GM19455 (cell line): ENCODE measurements around the gene SCUBE1.

Experiments
- ATAC-seq: cut with Tn5 transposase; IDR thresholded peaks from one replicate; pipeline ENCODE4 v1.9.1; 2021; ENCODE audit not compliant: unreplicated experiment

SCUBE1 gene

DNA sequence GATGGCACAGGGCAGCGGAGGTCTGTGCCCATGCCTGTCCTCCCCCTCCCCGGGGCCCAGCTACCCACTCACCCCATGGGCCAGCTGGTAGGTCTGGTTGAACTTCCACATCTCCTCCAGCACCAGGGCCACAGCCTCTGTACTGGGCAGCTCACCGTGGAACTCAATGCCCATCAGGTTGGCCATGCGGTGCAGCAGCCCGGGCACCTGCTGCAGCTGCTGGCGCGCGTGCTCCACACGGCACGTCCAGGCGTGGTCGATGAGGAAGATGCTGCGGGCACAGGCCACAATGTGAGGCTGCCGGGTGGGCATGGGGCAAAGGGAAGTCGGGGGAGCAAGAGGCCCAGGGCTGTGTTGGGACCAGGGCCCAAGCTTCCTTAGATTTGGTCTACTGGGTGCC lies 162.5 kb downstream of the SCUBE1 start:
- no peak for ATAC-seq

DNA sequence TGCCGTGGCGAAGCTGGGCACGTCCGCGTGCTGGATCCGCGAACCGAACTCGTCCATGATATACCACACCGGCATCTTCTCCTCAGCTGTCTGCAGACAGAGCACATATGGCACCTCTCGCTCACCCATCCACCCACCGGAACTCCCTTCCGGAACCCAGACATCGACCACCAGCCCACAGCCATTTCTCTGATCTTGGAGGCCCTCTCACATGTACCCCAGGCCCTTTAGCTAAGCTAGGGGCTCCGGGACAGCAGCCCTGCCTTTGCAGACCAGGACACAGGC lies 163.3 kb downstream of the SCUBE1 start:
- no peak for ATAC-seq

DNA sequence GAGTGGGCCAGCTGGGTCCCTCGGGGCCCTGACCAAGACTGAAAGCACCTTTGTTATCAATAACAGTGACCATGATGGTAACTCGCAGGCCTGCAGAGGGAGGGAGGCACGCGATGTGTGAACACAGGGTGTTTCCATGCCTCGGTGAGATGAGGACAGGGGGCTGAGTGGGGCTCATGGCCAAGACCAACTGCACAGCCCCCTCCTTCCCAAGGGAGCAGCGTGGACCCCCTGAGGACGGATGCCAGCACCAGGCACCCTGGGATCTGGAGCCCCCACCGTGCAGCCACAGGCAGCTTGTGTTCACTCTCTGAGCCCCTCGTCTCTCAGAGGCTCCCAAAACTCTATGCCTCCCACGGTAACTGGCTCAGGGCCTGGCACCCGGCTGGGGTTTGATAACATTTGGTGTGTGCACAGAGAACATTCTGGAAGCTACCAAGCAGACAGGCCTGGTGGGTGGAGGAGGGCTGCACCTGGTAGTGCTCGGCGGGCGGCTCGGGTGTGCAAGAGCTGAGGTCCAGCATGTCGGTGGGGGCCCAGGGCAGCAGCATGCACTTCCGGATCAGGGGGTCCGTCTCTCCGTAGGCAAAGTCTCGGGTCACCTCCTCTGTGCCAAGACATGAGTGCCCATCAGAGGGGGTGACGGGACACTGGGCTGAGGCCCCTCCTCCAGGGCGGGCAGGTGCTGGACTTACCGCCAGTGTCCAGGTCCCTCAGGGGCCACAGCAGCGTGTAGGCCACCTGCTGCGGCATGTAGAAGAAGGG lies 163.8 kb downstream of the SCUBE1 start:
- ATAC-seq = no peak

DNA sequence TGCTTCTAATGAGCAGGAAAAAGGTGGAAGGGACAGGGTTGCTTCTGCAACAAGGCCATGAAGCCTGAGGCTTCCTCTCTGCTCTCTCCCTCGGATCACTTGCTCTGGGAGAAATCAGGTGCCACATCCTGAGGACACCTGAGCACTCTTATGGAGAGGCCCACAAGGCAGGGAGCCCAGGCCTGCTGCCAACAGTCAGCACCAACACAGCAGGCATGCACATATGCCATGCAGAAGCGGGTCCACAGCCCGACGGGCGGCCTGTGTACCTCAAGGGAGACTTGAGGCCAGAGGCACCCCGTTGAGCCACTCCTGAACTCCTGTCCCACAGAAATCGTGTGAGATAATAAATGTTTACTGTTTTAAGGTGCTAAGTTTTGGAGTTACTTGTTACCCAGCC lies 165.7 kb downstream of the SCUBE1 start:
- ATAC-seq = no peak

DNA sequence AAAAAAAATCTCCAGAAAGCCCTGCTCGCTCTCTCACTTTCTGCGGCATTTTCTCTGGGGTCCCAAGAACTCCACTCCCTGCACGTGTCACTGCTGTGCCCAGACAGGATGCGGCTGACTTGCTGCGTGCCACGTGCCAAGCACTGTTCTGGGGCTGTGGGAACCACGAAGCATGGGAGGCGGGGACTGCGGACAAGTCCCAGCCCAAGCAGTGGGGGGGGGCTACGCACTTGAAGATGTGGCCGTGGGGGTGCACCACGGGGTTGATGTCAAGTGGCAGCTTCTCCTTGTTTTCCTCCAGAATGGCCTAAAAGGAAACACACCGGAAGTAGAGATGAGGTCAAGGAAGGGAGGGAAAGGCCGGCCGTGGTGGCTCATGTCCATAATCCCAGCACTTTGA lies 167.1 kb downstream of the SCUBE1 start:
- ATAC-seq = no peak

DNA sequence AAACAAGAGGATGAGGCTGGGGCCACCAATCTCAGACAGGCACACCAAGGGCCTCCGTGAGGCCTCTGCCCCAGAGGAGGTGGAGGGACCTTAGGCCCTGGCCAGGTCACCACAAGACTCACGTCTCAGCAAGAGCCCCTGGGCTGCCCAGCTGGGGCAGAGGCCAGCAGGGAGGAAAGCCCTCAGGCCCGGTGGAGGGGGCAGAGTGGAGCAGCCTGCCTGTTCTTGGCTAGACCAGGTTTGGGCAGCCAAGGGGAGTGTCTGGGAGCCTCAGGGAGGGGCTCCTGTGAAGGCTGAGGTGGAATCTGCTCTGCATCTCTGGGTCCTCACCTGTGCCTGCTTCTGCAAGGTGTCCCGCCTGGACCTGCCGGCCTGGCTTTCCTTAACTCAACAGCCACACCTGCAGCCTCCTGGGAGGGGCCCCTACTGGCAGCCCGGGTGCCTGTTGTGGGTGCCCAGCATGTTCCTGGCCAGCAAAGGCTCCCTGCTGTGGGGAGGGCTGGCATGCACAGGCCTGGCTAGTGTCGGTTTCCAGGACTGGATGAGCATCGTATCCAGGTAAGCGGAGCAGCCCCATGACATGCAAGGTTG lies 168.1 kb downstream of the SCUBE1 start:
- ATAC-seq = no peak

DNA sequence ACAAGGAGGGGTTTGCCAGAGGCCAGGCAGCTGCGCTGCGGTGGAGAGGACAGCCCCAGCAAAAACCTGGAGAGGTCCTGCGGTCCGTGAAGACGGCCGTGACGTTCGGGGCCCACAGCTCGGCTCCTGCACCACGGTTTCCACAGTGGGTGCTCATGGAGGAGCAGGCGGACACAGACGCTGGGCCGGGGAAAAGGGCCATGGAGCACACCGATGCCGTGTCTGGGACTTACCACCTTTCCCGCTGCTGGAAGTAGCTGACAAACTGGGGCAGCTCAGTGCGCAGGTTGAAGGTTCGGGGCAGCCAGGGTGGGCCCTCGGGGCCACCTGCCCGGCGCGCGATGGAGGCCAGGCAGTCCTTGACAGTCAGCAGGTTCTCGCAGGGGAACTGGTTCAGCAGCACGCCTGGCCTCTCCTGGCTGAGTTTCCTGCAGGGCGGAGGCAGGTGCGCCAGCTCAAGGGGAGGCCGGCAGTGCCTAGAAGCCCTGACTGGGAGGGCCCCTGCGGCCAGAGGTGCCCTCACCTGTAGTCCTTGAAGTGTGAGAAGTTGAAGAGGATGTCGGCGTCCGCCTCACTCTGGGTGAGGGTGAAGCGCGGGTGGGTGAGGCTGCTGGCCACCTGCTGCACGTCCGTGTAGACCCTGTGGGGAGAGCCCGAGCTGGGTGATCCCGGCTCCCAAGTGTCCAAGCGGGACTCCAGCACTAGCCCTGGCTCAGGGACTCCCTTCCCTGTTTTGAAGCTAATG lies 169.0 kb downstream of the SCUBE1 start:
- ATAC-seq = no peak

DNA sequence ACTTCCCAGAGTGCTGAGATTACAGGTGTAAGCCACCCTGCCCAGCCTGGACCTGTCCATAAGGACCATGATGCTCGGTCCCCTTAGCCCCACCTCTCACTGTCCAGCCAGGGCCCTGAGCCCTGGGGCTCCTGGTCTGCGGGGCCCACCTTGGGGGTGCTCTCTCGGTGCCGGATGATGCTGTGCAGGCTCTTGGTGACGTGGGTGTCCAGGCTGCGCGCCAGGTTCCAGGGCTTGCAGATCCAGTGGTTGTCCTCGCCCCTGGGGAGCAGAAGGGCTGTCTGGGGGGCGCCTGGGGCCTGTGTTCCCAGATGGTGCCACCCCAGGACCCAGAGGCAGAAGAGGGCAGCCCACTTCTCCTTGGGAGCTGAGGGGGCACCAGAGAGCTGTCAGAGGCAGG lies 169.6 kb downstream of the SCUBE1 start:
- no peak for ATAC-seq

DNA sequence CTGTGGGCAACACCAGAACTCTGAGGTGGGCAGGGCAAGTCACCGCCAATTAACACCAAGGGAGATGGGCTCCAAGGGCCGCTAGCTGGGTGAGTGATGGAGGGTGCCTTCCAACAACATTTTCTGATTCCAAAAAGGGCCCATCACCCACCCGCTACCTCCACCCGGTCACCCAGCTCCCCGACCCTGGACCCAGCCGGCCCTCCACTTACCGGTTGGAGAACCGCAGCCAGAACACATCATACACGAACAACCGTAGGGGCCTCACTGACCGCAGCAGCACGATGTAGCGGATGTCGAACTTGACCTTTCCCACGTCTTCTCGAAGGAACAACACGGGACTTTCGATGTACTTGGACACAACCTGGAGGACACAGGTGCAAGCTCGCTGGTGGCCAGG lies 171.0 kb downstream of the SCUBE1 start:
- no peak for ATAC-seq

DNA sequence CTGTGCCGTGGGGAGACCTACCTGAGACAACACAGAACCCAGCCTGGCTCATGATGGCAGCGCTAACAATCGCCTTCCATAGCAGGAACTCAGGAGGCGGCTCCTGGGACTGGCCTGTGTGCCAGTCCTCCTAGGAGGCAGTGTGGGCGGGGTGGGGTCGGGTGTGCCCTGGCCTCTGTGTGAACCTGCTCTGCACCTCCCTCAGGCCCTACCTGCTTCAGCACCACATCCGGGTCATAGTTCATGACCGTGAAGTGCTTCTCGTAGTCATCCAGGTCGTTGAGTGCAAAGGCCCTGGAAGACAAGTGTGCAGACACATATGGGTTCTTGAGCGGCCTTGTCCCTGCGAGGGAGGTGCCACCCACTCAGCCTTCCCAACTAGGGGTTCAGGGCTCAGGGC lies 171.6 kb downstream of the SCUBE1 start:
- ATAC-seq = no peak

DNA sequence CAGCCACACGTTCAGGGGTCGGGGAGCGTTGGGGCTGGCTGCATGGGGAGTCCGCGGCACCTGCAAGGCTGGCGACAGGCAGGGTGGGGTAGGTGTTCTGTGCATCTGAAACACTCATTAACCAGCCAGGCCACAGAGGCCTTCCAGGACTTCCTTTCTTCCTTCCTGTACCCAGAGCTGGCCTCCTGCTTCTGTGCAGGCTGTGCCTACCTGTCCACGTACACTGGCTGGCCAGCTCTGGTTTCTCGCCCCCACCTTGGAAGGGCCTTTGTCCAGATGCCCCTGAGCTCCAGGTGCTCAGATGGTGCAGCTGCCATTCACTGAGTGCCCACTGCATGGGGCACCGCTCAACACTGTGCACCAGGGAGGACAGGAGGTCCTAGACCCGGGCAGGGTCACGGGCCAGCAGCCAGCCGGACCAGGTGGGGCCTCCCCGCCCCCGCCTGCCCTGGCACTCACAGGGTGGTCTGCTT lies 172.1 kb downstream of the SCUBE1 start:
- no peak for ATAC-seq

DNA sequence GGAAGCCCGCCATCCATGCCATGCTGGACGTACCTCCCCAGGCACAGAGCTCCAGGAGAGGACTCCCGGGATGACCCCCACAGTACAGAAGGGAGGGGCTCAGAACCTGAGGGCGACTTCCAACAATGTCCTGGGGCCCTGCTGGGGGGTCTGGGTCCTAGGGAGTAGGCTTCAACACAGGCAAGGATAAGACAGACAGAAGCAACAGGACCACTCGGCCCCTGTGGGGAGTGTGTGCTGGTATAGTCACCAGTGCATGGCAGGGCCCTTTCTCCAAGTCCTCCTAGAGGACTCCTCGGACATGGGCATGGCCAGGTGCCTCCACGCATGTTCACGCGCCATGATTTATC lies 173.1 kb downstream of the SCUBE1 start:
- no peak for ATAC-seq

DNA sequence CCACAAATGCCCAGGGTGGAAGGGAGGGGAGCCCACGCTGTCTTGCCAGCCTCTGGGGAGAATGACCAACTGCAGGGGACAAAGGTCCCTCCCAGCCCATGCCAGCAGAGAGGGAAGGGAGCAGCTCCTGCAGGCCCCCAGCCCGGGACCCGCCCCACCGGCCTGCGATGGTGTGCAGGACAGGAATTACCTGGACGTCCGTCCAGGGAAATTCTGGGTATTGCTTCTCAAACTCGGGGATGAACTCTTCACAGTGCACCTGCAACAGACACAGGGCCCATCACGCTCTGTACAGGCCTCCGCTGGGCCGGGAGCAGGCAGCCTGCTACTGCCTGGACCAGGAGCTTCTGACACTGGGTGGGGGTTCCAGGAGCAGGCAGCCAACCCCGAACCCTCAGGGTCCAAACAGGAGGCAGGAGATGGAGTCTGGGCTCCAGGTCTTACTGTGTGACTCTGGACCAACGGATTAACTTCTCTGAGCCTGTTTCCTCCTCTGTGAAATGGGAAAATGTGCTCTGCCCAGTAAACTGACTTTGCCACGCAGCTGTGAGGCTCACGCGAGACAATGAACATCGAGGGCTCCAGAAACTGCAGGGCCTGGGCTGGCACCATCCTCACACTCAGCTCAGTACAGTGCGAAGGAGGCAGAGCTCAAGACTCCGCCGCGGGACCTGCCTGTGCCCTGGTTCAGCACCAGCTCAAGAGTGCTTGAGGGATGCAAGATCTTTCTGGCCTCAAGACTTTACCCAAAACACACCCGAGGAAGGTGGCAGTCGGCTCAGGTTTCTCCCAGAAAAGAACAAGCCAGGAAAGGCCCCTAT lies 173.7 kb downstream of the SCUBE1 start:
- ATAC-seq = no peak

DNA sequence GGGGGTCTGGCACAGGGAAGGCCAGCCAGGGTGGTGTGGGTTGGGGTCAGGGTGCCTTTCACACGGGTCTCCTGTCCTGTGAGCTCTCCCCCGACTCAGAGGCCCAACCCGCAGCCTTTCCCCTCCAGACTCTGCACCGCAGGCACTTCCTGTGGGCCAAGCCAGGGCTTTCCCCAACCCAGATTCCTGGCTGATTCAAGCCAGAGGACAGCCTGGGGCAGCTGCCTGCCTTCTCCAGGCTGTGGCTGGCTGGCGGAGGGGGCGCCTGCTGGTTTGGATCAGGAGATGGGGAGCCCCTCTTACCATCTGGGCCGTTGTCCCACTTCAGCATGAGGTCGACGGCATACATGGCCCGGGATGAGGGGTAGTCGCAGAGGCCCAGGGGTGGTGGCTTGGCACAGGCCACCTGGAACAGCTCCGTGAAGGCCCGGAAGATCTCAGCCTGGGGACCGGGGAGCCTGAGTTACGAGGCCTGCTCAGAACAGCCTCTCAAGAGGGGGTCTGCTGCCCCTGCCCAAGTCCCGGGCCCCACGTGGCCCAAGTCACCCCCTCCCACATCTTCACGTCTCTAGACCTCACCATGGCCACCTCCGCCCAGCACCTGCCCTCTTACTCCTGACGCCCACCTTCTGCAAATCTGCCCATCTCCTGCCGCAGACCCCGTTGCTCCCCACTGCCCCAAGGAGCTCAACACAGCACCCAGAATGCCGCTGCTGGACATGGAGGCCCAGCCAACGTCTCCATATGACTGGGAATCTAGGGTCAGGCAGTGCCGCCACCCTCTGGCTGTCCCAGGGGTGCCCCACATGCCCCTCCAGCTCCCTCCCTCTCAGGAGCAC lies 174.5 kb downstream of the SCUBE1 start:
- no peak for ATAC-seq

DNA sequence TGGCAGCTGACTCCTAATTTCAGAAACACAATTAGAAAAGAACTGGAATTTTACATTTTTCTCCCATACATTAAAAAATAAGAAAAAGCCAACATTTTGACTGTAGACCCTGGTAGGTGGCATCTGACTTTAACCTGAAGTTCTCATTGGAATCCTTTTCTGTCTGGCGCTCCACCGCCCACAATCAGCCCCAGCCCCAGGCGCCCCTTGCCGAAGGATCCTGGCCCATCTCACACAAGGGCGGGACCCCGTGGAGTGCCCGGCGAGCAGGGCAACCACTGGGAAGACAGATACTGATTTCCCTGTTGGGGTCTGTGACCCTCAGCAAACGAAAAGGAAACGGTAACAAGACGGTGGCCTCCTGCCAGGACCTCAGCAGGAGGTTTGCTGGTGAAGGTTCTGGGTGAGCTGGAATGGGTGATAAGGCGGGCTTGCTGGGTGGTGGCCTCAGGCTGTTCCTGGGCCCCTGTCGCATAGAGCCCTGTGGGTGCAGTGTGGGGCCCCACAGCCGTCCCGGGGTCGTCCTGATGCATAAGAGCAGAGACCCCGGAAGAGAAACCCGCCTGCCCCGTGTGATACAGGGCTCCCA lies 176.1 kb downstream of the SCUBE1 start:
- no peak for ATAC-seq

DNA sequence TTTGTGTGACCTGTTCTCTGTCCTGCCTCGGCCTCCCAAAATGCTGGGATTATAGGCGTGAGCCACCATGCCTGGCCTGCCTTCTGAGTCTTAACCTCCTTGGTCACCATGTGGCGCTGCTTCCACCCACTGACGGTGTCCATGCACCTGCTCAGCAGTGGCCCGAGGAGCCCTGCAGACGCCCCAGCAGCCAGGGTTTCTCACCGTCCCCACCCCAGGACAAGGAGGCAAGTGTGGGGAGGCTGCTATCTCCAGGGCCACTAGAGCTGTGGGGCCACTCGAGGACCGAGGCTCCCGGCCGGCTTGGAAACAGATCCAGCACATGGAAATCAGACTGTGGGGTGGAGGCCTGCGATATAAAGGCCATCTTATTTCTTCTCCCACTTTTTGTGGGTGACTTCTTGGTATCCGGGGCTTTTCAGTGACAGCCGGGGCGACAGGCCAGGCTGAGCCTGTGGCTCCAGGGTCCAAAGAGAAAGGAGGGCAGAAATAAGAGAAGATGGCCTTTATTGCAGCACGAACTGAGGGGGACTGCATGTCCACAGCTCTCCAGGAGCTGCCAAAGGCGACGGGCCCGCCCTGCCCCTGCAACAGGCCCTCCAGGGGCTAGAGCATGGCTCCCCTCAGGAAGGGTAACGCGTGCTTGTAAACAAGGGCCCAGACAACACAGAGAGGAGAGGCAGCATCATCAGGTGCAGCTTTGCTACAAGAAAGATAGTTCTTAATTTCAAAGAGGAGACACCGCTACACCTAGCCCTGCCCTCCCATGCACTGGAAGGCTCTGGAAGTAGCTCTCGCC lies 176.8 kb downstream of the SCUBE1 start:
- ATAC-seq = no peak

DNA sequence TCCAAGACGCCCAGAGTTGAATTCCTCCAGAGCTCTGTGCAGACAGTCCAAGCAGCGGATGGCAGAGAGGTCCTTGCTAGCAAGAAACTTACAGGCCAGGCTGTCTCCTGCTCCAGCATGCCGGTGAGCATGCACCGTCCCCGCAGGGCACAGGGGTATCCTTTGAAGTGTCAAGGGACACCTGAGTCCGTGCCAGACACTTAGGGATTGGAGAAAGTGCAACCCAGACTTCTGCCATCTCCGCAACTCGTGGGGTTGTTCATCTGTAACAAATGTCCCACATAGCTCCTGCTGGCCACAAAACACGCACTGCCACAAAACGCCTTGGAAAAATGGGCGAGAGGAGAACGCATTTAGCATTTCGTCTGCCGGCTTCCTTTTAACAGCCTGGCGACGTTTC lies 178.5 kb downstream of the SCUBE1 start:
- no peak for ATAC-seq

DNA sequence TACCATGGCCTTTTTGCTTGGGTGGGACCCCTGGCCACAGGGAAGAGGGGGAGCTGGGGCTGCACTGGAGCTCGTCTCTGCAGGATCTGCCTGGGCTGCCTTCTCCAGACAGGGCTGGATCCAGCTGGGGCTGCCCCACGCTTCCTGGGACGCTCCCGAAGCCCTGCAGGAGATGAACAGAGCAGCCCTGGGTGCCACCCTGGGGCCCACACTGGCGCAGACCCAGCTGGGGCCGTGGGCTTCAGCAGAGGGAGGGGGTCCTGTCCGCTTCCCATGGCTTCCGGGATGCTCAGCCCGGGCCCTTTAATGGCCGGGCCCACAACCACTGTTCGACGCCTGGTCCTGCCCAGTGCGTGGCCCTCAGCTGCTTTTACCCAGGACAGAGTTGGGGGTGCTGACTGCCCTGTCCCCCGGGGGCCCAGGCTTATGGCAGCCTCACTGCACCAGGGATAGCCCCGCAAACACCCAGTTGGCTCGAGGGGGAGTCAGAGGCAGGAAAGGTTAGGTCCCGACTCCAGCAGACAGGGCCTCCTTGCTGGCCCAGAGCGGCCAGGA lies 179.9 kb downstream of the SCUBE1 start:
- no peak for ATAC-seq
